HG02973 (cell line): Measurements from ENCODE around the gene APLN.

Source experiments
- ATAC-seq: cut with Tn5 transposase; IDR thresholded peaks from one replicate; pipeline ENCODE4 v1.9.1; 2021; ENCODE audit warnings: moderate library complexity; ENCODE audit not compliant: unreplicated experiment

The APLN gene

DNA sequence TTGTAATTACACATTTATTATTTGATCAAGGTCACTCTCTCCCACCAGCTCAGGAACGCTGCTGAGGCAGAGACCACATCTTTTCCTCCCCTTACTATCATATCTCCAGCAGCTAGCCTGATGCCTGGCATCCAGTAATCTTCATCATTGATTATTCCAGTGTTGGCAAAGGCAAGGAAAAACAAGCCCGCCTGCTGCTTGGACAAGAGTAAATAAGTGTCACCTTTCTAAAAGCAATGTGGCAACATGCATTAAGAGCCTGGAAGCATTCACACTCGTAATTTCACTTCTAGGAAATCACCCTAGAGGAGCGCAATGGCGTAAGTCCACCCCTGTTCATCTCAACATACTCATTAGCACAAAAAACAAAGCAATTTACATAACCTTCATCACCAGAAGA, 54.8 kb downstream of the APLN start:
- no peak for ATAC-seq

DNA sequence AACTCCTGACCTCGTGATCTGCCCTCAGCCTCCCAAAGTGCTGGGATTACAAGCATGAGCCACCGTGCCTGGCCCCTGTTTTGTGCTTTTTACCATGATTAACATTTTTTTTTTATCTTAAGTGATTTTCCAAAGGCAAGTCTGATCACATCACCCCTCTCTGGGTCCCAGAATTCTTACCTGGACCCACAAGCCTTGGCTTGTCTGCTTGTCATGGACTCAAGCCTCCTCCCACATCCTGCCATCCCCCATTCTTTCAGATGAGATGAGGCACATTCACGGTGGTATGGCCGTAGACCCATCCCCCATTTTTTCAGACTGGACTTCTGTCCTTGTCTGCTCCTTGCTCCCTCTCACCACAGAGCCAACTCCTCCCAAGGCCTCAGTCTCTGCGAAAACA, 55.3 kb downstream of the APLN start:
- no peak for ATAC-seq

DNA sequence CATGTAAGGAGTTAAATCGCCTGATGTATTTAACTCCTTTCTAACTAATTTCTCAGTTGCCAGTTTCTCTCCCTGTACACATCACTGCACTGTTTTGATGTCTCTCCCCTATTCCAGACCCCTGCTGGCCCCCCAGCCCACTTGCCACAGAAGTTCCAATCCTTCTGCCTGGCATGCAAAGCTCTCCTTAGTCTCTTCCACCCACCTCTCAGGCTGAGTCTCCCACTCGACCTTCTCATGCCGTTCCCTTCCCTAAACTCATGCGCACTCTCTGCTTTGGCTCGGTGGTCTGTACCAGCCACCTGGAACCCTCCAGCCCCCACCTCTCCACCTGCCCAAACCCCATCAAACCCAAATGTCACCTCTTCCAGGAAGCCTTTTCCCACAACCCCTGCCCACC, 56.9 kb downstream of the APLN start:
- ATAC-seq, result no peak

DNA sequence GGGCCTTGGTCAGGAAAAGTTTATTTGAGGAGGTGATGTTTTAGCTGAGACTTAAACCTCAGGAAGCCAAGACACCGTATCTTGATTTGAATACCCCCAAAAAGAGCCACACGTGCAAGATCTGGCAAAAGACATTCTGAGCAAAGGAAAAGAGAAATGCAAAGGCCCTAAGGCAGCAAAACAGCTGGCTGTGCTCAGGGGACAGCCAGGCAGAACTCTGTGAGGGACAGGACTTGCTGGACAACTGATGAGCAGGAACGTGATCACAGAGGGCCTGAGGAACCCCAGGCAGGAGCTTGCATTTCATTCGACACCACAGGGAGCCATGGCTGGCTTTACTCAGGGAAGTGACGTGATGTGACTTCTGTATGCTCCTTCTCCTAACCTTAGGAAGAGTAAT, 58.7 kb downstream of the APLN start:
- ATAC-seq, result no peak
